HG03442 (cell line): ENCODE data around the gene RNU1-1.
"Not testable (repeated sequence)": the region's sequence is repeated elsewhere in the genome, so short reads cannot be mapped to it uniquely, and the experiment has no call there.

Experiments used
- ATAC-seq: cut with Tn5 transposase; IDR thresholded peaks from one replicate; pipeline ENCODE4 v1.9.1; 2021; ENCODE audit warnings: mild to moderate bottlenecking, moderate library complexity; ENCODE audit not compliant: unreplicated experiment

RNU1-1 gene

DNA sequence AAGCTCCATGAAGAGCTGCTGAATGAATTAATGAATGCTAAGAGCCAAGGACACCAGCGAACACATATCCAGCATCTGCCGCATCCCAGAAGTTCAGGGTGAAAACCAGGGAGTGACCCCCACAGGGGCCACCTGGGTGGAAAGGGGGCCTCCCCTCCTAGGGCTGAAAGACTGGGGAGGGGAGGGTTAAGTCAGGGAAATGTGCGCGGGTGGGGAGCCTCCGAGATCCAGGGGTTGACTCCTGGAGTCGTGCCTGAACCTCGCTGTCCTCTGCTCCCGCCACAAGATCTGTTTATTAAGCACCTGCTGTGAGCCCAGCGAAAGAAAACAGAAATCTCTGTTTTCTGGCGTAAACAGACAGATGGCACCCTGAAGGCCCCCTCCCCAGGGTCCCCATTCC lies 16.0 kb downstream of the RNU1-1 start:
- not testable (repeated sequence) for ATAC-seq

DNA sequence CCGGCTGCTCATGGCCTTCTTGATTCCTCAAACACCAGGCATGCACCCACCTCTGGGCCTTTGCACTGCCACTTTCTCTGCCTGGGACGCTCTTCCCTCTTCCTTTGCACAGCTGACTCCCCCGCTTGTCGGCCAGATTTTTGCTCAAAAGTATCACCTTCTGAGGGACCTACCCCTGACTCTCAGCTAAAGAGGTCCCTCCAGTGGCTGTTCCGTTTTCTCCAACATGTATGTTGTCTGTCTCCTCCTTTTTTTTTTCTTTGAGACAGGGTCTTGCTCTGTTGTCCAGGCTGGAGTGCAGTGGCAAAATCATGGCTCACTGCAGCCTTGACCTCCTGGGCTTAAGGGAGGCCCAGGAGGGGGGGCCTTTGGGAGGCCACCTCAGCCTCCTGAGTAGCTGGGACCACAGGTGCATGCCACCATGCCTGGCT lies 16.6 kb downstream of the RNU1-1 start:
- ATAC-seq, result not testable (repeated sequence)

GRCh38 chr1:16493731-16494130 lies 20.4 kb downstream of the RNU1-1 start:
- ATAC-seq, result not testable (repeated sequence)

- not testable (repeated sequence) for ATAC-seq
Measured at GRCh38 chr1:16492937-16493336, 21.1 kb downstream of the RNU1-1 start.

- ATAC-seq, result no peak
Measured at GRCh38 chr1:16491056-16491675, 22.9 kb downstream of the RNU1-1 start.

- not testable (repeated sequence) for ATAC-seq
Measured at GRCh38 chr1:16489195-16489880, 24.7 kb downstream of the RNU1-1 start.

- not testable (repeated sequence) for ATAC-seq
Measured at GRCh38 chr1:16487011-16487410, 27.1 kb downstream of the RNU1-1 start.

GRCh38 chr1:16486316-16486715 lies 27.8 kb downstream of the RNU1-1 start:
- not testable (repeated sequence) for ATAC-seq

DNA sequence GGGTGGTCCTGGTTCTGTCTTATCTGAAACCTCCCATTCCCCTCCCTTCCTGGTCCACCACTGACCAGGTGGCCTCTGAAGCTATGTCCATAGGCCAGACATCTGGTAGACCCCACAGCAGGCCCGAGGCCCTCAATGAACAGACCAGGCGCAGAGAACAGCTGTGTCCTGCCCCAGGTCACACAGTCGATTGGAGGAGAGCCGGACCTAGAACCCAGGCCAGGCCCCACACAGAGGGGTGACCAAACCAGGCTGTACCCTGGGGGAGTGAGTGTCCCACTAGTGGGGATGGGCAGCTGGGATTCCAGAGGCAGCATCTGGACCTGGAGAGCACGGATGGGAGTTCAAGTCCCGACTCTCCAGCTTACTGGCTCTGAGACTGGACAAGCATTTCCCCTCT lies 29.2 kb downstream of the RNU1-1 start:
- no peak for ATAC-seq

GRCh38 chr1:16484501-16484835 lies 29.6 kb downstream of the RNU1-1 start:
- ATAC-seq, result no peak

- ATAC-seq, result not testable (repeated sequence)
Measured at GRCh38 chr1:16483639-16484500, 30.2 kb downstream of the RNU1-1 start.

DNA sequence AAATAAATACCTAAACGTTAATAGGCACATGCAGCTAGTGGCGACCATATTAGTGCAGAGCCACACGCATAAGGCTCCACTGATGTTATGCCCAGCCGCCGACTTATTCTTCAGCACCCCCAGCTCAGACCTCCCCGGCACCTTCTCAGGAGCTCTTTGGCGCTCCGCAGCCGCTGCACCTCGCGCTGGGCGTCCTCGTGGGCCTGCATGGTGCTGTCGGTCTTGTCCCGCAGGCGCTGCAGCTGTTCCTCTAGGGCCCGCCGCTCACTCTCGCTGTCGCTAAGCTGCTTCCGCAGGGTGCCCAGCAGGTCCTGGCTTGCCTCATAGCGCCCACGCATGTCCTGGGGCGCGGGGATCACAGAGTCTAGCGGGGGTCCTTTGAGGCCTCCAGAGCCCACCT lies 30.9 kb downstream of the RNU1-1 start:
- ATAC-seq, result not testable (repeated sequence)

- no peak for ATAC-seq
Measured at GRCh38 chr1:16478091-16478490, 36.0 kb downstream of the RNU1-1 start.

DNA sequence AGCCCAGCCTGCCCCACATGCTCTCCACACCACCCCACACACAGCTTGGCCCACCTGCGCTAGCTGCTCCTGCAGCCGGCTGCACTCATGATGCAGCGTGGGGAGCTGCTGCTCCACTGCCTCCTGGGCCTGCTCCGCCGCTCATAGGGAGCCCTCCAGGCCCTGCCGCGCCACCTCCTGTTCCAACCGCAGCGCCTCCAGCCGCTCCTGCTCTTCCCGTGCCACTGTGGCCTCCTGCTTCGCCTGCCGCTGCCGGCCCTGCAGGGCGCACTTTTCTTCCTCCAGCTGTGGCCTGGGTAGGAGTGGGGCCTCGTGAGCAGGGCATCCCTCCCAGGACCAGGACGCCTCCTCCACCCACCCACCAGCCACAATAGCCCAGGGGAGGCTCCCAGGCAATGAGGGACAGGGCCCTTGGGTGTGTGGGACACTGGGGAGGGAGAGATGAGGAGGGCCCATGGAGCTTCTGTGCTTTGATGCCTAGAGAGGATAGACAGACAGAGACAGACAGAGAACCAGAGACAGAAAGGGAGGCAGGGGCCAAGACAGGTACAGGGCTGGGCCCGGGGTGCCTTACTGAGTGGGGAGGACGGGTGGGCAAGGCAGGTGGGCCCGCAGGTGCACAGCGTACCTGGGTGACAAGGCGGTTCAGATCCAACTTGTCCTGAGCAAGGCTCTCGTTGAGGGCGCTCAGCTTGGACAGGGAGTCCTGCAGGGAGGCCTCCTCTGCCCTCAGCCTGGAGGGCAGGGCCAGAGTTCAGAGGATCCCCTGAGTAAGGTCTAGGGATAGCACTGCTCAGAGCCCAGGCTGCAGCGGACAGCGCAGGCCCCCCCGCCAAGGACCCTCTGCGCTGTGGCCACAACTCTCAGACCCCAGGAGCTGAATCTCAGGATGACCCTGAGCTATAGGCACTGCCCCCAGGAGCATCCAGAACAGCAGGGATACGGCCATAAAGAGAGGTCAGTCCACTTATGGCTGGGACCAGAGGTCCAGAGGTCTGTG lies 38.0 kb downstream of the RNU1-1 start:
- ATAC-seq, result not testable (repeated sequence)

DNA sequence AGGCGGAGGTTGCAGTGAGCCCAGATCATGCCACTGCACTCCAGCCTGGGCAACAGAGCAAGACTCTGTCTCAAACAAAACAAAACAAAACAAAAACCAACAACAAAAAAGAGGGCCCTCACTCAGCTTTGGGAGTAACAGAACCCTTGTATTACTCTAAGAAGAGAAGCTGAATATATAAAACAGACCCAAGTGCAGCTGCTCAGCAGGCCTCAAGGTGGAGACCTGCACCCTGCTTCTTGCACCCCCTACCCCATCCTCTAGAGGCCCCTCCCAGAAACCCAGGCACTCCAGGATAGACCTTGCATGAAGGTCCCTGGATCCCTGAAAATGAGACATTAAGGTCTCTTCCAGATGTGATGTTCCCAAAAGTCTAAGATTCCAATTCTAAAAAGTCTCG lies 39.2 kb downstream of the RNU1-1 start:
- not testable (repeated sequence) for ATAC-seq

DNA sequence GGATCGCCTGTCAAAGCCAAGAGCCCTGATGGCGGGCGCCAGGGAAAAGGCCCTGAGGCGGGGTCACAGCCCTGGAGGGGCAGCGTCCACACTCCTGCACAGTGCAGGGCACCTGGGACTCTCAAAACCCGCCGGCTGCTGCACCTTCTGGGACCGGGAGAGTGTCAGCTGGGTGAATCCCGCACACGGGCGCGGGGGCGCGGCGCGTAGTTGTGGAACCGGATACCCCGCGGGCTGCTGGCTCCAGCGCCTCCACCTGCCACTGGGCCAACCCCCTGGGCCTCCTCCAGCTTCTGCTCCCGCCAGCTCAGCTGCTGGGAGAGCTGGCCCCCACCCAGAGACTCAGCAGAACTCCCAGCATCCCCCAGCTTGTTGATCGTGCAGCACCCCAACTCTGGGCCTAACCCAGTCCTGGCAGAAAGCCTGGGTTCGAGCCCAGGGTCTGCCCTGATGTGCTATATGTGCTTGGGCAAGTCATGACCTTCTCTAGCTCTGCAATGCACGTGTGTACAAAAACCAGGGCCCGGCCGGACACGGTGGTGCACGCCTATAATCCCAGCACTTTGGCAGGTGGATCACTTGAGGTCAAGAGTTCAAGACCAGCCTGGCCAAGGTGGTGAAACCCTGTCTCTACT lies 39.8 kb downstream of the RNU1-1 start:
- ATAC-seq, result no peak

GRCh38 chr1:16468558-16468957 lies 45.5 kb downstream of the RNU1-1 start:
- no peak for ATAC-seq

DNA sequence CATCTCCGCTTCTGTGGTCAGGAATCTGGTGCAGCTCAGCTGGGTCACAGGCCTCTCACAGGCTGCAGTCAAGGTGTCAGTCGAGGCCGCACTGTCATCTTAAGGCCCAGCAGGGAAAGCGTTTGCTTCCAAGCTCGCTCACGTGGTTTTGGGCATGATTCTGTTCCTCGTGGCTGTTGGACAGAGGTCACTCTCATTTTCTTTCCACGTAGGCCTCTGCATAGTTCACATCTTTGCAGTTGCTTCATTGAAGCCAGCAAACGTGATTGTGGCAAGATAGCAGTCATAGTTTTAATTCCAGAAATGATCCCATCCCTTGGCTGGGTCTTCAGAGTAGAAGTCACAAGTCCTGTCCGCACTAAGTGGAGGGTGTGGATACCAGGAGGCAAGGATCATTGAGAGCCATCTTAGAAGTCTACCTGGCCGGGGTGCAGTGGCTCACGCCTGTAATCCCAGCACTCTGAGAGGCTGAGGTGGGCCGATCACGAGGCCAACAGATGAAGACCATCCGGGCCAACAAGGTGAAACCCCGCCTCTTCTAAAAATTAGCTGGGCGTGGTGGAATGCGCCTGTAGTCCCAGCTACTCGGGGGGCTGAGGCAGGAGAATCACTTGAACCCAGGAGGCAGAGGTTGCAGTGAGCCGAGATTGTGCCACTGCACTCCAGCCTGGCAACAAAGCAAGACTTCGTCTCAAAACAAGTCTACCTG lies 49.0 kb downstream of the RNU1-1 start:
- no peak for ATAC-seq
